KG1 (cell line): ENCODE data around the gene CRADD.
"Not testable (repeated sequence)": the region's sequence is repeated elsewhere in the genome, so short reads cannot be mapped to it uniquely, and the experiment has no call there.

Source experiments
- DNase-seq: peaks from one replicate; lab custom pipeline; 2025; lab: John Stamatoyannopoulos, UW

The CRADD gene

DNA sequence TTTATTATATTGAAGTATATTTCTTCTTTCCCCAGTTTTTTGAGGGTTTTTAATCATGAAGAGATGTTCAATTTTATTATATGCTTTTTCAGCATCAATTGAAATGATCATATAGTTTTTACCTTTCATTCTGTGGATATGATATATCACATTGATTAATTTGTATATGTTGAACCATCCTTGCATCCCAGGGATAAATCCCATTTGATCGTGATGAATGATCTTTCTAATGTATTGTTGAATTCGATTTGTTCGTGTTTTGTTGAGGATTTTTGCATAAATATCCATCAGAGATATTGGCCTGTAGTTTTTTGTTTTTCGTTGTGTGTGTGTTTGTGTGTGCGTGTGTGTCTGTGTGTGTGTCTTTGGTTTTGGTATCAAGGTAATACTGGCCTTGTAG, 196.4 kb downstream of the CRADD start:
- no peak for DNase-seq

DNA sequence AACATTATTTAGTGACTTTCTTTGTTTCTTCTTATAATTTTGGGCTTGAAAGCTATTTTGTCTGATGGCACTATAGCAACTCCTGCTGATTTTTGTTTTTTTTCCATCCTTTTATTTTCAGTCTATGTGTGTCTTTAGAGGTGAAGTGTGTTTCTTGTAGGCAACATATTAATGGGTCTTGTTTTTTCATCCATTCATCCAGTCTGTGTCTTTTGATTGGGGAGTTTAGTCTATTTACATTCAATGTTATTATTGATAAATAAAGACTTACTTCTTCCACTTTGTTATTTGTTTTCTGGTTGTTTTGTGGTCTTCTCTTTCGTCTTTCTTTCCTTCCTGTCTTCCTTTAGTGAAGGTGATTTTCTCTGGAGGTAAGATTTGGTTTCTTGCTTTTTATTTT, 198.0 kb downstream of the CRADD start:
- no peak for DNase-seq

DNA sequence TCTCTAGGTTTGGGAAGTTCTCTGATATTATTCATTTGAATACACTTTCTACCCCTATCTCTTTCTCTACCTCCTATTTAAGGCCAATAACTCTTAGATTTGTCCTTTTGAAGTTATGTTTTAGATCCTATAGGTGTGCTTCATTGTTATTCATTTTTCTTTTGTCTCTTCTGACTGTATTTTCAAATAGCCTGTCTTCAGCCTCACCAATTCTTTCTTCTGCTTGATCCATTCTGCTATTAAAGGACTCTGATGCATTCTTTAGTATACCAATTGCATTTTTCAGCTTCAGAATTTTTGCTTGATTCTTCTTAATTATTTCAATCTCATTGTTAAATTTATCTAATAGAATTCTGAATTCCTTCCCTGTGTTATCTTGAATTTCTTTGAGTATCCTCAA, 199.2 kb downstream of the CRADD start:
- DNase-seq: no peak

DNA sequence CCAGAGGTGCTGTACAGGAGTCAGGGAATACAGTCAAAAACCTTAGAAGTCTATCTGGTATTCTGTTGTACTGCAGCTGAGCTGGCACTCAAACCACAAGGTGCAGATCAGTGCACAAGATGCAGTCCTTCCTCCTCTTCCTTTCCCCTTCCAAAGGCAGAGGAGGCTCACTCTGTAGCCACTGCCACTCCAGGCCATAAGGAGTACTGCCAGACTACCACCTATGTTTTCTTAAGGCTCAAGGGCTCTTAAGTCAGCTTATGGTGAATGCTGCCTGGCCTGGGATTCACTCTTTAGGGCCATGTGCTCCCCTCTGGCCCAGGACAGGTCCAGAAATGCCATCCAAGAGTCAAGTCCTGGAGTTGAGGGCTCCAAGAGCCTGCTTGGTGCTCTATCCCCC, 200.3 kb downstream of the CRADD start:
- no peak for DNase-seq

DNA sequence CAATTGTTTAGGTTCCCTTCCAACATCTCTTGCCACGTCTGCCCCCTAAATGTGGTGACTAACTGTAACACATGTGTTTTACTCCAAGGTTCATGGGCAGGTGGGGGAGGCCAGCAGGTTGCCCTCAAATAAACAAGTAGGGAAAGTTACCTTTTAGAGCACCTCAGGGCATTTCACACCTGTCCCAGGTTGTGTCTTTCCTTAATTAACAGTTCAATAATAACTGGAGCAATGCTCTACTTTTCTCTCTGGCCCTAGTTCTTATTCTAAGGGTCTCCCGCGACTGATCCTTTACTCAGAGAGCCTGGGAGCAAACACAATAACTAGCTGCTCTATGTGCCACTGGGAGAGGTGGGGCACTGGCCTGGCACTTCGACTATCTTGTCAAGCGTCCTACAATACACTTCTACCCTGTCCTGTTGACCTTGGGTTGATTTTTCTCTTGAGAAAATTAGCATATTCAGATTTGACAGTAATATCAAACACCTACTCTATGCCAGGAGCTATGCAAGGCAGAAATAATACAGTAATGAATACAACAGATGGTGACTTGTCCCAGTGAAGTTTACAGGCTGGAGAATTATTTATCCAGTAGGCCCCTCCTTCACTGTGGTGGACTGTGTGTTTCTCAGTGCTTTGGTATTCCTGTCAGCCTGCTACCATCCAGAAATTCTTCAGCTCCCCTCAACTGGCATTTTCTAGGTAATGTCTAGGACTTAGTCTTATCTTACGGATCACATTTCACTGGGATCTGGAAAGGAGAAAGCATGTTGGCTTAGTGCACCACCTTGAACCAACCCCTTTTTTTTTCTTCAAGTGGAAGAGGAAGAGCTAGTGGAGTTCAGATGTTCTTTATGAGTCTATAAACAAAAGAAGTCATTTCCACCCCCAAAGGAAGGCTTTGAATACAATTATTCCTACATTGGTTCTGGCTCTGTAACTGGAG, 202.6 kb downstream of the CRADD start:
- no peak for DNase-seq

DNA sequence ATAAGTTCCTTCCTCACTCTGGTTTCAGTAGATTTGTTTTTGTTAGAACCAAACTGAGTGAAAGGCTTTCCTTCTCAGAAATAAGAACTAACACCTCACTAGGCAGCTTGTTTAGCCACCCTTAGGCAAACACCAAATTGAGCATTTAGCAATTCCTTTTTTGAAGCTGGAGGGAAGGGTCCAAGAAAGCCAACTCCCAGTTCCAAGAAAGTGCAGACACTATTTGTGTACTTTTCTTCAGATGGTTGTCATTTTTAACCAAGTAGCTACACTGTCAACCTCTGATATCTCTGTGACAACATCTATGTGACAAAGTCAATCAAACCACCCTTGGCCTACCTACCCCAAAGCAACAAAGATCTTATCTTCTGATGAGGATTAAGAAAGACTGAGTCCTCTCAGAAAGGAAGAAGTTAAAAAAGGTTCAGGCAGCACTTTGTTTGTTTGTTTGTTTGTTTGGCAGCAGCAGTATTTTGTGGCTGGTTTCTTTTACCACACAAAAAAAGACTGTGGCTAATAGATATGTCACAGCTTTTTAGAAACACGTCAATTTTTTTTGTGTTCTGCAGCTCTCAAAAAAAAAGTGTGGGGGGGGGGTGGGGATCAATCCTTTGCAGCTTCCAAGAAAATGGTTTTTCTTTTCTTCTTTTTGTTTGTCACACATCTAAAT, 203.8 kb downstream of the CRADD start:
- DNase-seq: no peak

DNA sequence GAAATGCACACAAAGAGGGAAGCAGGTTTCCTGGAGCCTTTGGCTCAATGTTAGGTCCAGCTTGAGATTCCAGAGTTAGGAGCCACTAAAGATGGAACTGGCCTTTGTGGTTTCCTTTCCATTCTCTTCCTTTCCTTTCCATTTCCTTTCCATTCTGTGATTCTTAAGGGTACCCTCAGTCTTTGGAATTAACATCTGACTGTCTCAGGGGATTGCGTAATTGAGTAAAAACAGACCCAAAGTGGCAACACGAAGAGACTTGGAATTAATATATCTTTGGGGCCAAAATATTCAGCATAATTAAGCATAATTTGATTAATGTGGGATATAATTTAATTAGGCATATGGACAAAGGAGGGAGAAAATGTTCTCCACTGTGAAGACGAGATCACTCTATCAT, 205.6 kb downstream of the CRADD start:
- DNase-seq: no peak

DNA sequence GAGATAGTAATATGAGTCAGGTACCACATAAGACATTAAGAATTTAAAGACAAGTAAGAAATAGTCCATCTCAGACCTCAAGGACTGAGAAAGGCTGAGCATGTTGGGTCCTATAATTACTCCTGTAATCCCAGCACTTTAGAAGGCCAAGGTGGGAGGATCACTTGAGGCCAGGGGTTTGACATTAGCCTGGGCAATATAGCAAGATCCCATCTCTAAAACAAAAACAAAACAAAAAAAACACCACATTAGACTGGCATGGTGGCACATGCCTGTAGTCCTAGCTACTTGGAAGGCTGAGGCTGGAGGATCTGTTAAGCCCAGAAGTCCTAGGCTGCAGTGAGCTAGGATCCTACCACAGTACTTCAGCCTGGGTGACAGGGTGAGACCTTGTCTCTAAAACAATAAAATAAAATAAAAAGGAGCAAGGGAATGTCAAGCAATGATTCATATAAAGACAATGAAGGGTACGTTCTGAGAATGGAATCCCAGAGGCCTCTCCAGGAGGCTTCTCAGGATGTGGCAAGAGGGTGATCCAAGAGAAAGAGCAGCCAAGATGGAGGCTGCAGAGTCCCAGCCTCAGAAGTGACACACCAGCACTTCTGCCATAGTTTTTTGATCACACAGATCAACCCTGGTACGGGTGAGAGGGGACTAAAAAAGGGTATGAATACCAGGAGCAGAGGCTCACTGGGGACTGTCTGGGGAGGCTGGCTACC, 206.4 kb downstream of the CRADD start:
- DNase-seq: no peak

DNA sequence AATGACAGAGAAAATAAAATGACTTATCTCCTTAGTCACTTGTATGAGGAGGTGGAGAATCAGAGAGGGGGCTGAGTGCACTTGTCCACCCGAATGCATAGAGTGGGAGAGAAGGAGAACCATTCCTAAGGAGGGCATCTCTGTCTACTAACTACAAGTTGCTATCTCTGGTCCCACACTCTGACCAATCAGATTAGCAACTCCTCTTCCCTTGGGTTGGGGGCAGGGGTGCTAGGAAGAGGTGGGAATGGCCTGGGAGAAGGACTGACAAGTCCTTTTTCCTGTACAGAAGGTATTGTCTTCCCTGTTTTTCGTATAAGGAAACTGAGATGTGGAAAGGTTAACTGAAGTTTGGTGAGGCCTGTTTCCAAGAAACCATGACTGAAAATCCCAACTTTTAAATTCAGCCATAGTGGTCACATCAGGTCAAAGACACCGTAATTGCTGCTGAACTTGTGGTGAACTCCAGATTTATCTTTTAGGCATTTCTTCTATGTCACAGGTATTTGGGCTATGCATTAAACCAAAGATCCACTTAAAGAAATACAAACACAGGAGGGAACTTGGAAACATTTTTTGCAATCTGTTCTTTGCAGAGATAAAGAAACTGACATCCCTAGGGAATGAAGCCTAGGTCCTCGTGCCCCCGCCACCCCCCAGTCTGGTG, 207.8 kb downstream of the CRADD start:
- no peak for DNase-seq

DNA sequence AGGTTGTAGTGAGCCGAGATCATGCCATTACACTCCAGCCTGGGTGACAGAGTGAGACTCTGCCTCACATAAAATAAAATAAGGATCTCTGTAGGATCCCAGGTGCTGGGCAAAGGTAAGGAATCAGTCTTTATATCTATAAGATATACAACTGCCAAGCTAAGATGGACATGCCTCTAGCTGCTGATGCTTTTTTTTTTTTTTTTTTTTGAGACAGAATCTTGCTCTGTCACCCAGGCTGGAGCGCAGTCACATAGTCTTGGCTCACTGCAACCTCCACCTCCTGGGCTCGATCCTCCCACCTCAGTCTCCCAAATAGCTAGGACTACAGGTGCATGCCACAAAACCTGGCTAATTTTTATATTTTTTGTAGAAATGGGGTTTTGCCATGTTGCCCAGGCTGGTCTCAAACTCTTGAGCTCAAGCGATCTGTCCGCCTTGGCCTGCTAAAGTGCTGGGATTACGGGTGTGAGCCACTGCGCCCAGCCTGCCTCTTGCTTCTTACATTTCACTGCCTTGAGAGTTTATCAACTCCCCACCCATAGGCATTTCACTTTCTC, 208.9 kb downstream of the CRADD start:
- not testable (repeated sequence) for DNase-seq

DNA sequence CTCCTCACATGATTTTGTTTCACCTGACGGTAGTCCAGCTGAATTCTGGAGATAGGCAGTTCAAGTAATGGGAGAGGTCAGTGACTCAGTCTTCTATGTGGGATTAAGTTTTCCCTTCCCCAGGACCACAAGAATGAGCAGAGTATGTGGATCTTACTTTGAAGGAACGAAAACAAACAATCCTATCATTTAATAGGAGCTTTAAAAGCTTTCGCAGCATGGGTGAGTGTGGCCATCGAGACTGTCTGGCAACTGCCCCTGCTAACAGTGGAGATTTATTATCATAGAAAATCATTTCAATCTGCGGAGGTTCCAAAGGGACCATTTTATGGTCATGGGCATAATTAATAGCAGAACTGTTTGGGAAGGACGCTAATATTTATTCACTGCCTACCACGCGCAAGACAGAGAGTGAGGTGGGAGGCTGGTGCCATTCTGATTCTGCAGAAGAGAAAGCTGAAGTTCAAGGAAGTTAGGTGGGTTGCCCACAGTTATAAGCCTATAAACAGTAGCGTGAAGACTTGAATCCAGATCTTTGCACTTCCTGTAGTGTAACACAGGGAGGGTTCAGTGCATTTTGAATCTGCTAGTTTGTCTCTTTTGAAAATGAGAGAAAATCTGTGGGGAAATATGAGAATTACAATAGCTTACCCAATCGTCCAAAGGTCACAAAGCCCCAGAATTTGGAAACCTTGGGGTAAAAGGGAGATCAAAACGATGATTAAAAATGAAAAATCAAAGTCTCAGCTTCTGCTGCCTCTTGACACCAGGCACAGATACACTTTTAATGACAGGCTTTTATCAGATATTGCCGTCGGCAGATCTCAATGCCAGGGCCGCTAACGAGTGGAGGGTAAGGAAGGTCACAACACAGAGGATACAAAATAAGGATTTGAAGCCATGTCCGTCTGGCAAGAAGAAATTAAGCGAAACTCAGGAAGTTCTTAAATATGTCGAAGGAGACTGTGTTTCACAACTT, 209.6 kb downstream of the CRADD start:
- no peak for DNase-seq

DNA sequence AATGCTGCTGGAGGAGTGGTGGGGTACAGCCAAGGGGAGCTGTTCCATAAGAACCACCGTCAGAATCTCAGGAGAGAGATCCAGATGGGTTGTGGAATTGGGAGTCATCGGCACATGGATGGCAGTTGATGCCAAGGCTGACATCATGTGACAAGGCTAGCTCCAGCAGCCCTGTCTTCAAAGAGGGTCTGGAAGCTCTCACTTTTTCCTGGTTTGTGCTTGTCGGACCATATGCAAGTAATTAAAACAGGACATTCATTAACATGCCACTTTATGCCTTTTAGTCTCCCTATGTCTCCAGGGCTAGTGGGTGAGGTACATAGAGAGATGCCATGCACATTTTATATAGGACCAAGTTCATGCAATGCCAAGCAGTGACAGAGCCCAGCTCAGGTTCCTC, 211.8 kb downstream of the CRADD start:
- DNase-seq: no peak

DNA sequence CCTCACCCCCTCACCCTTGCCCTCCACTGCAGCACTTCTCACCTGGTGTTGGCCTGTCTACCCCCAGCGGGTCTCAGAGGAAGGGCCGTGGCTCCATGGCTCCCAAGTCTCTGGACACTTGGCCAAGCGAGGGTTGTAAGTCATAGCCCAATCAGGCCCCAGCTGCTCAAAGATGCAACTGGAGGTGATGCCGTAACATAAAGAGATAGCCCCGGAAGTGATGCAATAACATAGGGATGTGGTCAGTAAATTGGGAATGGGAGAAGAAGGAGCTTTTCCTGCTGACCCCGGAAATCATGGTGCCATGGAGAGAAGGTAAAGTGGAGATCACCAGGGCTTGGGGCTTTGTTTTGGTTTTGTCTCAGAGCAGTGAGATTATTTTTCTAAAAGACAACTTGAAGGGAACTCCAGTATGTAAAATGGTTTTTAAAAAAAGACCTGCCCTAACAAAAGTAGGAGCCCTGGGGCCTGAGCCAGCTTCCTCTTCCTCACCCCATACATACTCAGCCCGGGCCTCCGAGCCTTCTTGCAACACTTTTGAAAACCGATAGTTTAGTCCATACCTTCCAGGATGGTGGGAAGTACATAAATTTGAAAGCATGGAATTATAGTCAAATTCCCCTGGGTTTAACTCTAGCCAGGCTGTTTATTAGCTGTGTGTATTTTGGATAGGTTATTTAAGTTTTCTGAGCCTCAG, 212.5 kb downstream of the CRADD start:
- no peak for DNase-seq

DNA sequence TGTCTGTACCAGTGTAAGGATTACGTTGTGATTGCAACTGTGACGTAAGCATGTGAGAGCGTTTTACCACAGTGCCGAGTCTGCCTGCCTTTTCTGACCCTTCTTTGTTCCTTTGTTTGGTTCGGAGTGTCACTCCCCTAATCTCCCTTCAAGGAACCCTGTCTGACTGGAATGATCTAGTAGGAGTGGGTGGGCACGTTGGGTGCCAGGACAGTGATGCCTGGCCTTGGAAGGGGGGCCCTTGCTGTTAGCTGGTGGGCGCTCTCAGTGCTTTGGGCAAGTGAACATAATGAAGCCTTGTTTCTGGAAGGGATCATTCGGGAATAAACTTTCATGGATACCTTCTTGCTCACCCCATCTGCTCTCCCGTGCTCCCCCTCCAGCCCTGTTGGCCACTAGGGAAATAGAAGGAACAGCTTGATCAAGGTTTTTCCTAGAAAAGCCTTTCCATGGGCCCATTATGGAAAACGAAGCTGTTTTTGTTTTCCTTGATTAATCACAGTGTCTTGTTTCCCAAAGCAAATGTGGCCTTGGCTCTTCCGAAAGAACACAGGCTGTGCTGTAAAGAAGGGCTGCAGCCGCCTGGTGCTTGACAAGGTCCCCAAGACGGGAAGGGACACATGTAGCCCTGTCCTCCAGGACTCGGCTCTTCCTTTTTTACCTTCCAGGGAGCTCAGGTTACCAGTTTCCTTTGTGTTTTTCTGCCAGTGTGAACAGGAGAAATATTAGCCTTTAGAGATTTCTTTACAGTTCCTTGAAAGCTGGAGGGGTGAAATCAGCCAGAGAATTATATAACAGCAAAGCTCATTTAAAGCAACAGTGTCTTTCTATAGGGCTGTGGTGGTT, 215.5 kb downstream of the CRADD start:
- no peak for DNase-seq

DNA sequence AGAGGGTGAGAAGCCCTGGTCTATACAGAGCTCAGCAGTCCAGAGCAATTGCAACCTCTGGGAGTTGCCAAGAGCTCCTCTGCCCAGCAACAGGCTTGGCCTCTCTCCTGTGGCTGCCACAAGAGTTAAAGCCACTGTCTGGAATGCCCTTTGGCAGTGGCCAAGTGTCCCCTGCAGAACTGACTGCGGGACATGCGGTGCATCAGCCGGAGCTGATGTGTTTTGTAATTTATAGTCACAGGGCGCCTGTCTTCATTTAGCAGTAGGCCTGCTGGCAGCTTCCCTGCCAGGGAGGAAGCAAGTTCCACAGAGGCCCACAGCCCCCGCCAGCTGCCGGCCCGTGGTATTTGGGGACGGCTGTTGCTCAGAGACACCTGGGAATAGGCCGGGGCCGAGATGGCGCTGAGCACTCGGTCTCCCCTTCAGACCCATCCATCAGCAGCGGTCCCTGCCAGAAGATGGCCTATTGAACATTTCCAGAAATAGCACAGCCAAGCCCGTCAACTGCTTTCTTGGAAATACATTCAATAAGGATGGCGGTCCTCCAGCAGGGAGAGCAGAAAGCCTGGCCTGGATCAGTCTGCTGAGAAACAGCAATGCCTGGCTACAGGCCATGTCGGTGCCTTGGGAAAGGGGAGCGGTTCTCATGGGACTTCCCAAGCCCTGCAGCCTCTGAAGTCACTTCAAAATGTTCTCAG, 217.4 kb downstream of the CRADD start:
- DNase-seq: no peak

DNA sequence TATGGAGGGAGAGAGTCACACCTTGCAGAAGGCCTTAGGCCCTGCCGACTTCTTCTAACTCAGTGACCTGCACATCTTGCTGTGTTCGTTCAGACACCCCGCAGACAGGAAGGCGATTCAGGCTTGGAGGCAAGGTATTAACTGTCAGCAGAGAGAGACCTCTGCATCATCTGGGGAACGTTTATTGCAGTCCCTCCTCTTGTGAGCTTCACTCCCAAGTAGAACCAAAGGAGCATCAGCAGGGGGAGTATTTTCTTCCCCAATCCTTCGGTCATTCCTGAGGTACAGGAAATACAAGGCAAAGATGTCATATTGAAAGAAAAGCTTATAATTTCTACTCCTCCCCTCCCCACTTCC, 217.9 kb downstream of the CRADD start:
- DNase-seq: no peak

DNA sequence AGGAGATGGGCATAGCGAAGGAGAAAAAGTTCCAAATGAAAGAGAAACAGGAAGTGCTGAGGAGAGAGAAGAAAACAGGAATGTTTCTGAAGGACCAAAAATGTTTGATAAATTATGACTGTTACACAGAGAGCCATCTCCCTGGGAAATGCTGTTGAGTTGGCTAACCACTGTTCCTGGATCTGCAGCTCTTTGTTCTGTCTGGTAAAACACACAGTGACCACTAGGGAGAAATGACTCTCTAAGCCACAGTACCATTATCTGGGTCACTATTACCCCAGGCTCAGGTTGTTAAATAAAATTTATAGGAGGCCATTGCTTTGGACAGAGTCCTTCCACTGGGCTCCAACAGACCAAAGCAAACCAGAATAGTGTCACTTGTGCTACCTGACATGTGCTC, 219.3 kb downstream of the CRADD start:
- DNase-seq: no peak

DNA sequence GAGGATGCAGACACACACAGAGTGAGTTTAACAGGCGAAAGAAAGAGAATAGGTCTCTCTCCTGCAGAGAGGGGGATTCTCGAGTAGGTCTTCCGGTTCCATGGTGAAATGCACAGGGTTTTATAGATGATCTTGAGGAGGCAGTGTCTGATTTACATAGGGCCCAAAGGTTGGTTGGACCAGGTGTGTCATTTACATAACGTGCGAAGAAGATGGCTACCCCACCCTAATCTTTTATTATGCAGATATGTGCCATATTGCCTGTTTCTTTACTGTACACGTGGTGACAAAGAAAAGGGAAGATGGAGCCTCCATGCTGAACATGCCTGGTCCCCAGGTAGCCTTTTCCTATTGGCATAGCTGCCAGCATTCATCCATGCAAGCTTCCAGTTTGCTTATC, 219.8 kb downstream of the CRADD start:
- DNase-seq: no peak

DNA sequence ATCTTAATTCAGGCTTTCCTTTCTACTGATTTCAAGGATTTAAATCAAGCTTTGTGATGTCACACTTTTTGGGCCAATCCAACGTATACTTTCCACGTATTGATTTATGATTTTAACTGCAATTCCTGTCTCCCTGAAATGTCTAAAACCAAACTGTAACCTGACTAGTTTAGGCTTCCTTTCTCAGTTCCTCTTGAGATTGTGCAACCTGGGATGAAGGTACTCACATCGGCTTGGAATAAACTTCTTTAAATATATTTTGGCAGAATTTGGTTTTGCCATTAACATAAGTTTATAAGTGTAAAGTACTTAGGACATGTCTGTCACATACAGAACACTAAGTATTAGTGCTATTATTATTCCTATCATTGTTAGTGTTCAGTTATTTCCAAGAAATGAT, 224.6 kb downstream of the CRADD start:
- DNase-seq: no peak
